HG03066 (cell line): ENCODE results near the gene KCNC2.

Experiments
- ATAC-seq: cut with Tn5 transposase; IDR thresholded peaks from one replicate; pipeline ENCODE4 v1.9.1; 2021; ENCODE audit warnings: low read depth; ENCODE audit not compliant: unreplicated experiment

Gene KCNC2

DNA sequence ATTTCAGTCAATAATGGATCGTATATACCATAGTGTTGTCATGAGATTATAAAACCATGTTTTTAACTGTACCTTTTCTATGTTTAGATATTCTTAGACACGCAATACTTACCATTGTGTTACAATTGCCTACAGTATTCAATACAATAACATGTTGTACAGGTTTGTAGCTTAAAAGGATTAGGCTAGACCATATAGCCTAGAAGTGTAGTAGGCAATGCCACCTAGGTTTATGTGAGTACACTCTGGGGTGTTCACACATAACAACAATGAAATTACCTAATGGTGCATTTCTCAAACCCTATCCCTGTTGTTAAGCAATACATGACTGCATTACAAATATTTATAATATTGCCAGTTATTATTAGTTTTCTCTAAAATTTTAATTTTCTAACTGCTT lies 144.2 kb downstream of the KCNC2 start:
- no peak for ATAC-seq

- no peak for ATAC-seq
These were observed 146.9 kb downstream of the KCNC2 start for GRCh38 chr12:75062691-75063090.

DNA sequence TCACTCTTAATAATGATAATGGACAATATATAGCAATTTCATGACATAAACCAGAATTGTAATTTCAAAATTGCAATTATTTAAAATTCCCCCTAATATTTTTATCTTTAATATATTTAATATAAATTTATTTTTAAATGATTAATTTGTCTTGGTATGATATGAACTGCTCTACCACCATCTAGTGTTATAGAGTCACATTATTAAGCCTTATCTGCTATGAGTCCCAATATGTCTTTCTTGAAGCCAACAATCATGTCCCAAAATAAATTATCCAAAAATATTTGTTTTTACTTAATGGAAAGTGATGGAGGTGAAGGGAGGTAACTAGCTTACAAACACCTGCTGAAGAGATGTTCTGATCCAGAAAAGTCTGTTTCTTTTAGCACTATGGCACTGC lies 151.4 kb downstream of the KCNC2 start:
- no peak for ATAC-seq

- no peak for ATAC-seq
These were observed 160.9 kb downstream of the KCNC2 start for GRCh38 chr12:75048767-75049166.

- no peak for ATAC-seq
These were observed 161.6 kb downstream of the KCNC2 start for GRCh38 chr12:75047885-75048525.

GRCh38 chr12:75042125-75042524 lies 167.5 kb downstream of the KCNC2 start:
- no peak for ATAC-seq

DNA sequence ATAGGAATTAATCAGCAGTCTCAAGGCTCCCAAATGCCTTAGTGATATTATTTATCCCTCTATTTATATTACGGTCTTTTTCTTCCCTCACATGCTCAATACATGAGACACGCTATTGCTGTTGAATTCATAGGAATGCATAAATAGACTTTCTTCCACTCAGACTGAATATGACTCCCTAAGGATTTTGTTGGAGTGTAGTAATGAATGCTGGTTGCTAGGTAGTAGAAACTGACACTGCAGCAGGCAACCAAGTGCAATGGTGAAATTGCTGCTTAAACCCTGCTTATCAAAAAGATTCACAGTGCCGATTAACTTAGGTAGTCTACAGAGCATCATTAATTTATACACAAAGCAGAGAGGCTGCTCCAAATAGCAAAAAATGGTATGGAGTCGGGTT lies 168.2 kb downstream of the KCNC2 start:
- no peak for ATAC-seq

- no peak for ATAC-seq
These were observed 189.5 kb downstream of the KCNC2 start for GRCh38 chr12:75020068-75020557.

- ATAC-seq = no peak
These were observed 198.5 kb downstream of the KCNC2 start for GRCh38 chr12:75011120-75011519.

DNA sequence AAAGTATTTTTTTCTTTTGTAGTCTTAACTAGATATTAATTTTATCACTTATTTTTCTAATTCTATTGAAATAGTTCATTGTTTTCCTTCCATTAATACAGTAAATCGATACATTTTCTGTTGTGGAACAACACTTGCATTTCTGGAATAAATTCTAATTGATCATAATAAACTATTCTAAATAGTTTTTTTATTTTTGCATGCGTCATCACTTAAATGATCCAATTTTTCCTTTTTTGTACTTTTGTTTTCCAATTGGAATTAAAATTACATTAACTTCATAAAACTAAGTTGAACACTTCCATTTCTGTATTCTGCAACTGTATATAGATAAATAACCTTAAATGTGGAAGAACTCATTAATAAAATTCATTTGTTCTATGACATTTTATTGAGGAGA lies 202.5 kb downstream of the KCNC2 start:
- ATAC-seq = no peak

DNA sequence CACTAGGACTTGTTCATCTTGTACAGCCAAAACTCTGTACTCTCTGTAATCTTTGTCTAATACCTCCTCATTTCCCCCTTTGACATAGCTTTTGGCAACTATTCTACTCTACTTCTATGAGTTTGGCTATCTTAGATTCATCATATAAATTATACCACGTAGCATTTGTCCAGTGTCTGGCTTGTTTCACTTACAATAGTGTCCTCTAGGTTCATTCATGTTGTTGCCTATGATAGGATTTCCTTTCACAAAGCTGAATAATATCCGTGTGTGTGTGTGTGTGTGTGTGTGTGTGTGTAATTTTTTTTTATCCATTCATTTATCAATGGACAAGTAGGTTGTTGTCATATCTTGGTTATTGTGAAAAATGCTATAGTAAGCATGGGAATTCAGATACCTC lies 209.5 kb downstream of the KCNC2 start:
- no peak for ATAC-seq

- ATAC-seq = no peak
These were observed 210.2 kb downstream of the KCNC2 start for GRCh38 chr12:74999474-74999873.
